Middle frontal gyrus (tissue), 1 donor: ENCODE measurements around the gene CHERP.
"Not testable (repeated sequence)": the region's sequence is repeated elsewhere in the genome, so short reads cannot be mapped to it uniquely, and the experiment has no call there.

Experiments
- DNase-seq: peaks from one replicate; pipeline ENCODE4 v3.0.0-alpha.2; 2015; ENCODE audit warnings: low spot score; ENCODE audit errors: extremely low spot score

CHERP gene

DNA sequence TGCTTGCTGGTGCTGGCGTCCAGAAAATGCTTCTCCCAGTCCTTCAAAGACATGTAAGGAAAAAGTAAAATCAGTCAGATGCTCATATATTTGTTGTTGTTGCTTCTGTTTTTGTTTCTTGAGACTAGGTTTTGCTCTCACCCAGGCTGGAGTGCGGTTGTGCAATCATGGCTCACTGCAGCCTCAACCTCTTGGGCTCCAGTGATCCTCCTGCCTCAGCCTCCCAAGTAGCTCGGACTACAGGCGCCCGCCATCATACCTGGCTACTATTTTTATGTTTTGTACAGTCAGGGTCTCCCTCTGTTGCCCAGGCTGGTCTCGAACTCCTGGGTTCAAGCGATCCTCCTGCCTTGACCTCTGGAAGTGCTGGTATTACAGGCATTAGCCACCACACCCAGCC is 59.5 kb downstream of the CHERP start:
- DNase-seq, result no peak

DNA sequence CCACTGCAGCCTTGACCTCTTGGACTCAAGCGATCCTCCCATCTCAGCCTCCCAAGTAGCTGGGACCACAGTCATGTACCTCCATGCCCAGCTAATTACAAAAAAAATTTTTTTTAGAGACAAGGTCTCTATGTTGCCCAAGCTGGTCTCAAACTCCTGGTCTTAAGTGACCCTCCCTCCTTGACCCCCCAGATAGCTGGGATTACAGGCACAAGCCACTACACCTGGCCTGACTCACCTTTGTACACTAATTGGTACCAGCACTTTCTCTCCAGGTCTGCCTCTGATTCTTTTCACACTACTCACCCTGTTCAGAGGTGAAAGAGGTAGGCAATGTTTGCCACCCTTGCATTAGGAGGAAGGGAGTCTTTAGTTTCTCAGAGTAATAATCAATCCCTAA is 64.9 kb downstream of the CHERP start:
- DNase-seq, result no peak

DNA sequence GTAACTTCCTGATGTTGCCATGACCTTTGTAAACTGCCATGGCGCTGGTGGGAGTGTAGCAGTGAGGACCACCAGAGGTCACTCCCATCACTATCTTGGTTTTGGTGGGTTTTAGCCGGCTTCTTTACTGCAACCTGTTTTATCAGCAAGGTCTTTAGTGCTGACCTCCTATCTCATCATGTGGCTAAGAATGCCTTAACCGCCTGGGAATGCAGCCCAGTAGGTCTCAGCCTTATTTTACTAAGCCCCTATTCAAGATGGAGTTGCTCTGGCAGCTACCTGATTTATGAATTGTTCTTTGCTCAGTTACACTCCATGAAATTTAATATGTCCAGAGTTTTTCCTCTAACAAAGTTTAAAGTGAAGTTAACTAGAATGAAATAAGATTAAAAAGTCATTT is 65.8 kb downstream of the CHERP start:
- DNase-seq, result no peak

DNA sequence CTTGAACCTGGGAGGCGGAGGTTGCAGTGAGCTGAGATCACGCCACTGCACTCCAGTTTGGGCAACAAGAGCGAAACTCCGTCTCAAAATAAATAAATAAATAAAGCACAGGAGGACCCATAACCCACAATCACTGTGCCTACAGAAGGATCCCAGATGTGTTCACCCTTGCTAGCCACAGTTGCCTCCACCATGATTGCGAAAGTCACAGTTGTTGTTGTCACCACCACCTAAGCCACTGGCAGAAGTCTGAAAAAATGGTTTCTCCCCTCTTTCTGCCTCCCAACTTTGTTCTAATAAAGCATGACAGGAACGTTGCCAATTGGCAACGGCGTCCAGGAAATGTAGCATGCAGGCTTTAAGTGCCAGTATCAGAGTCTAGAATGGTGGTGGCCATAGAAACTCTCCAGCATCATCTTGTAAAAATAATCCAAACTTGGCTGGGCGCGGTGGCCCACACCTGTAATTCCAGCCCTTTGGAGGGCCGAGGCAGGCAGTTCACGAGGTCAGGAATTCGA is 68.3 kb downstream of the CHERP start:
- no peak for DNase-seq

DNA sequence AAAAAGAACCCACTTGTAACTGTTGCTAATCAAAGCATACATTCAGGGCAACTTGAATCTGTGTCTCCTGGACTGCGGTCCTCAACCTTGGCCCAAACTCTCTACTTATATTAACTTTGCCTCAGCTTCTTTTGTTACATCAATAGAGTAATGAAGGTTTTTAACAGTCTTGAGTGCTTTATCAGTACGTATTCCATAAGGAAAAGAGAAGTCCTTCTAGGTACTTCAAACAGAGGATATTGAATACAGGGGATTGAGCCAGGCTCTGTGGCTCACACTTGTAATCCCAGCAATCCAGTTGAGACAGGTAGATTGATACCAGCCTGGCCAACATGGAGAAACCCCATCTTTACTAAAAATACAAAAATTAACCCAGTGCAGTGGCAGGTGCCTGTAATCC is 69.2 kb downstream of the CHERP start:
- DNase-seq, result no peak

DNA sequence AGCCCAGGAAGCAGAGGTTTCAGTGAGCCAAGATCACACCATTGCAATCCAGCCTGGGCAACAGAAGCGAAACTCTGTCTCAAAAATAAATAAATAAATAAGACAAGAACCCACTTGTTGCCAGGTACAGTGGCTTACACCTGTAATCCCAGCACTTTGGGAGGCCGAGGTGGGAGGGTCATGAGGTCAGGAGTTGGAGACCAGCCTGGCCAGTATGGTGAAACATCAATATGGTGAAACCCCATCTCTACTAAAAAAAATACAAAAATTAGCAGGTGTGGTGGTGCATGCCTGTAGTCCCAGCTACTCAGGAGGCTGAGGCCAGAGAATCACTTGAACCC is 69.7 kb downstream of the CHERP start:
- not testable (repeated sequence) for DNase-seq

DNA sequence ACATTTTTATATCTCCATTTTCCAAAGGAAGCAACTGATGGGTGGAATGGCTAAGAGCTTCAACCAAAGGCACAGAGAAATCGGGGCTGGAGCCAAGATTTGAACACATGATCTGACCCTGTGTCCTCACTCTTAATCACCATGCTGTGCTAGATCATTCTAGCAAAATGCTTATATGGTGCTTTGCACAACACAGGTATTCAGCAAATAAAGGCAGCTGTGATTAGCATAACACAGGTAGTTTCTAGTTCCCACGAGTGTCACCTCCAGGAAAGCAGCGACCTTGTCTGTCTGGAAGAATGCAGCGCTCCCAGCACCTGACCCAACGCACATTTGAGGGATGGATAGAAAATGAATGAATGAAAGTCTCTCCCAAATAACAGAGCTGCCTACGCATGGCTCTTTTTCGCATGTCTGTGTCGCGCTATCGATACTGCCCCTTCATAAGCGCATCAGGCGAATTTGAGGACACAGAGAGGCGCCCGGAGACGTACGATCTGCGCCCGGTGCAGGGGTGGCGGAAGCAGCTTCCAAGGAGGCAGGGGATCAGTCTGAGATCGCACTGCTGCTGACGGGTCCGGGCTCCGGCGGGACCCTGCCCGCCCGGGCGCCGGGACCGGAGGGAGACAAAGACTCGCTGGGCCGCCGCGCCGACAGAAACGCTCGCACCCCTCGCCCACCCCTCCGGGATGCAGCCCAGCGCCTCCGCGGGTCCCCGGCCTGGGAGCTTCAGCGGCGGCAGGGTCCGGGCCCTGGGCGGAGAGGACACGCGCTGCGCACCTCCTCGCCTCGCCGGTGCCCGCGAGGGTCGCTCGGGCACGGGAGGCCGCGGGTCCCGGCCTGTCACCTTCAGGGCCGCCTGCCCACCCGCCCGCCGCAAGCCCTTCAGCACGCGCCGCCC is 71.1 kb downstream of the CHERP start:
- DNase-seq, result no peak

DNA sequence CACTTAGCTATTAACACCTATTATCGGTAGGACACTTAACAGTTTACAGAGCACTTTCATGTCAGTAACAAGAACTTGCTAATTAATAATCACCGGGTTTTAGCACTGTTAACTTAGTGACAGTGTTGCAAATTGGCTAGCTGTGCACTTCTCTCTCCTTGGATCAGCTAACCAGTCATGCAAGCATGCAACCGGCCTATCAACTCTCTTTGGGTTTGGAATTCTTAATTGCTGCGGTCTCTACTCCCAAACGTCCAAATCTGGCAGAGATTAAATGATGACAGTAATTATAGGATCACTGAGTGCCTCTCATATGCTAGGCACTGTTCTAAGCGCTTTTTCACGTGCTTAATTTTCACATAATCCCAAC is 71.7 kb downstream of the CHERP start:
- DNase-seq, result no peak
